ENCODE measurements around the gene RNF11.
"Not testable (repeated sequence)": the region's sequence is repeated elsewhere in the genome, so short reads cannot be mapped to it uniquely, and the experiment has no call there.

Gene RNF11

GRCh38 chr1:51214615-51215131 lies 21.4 kb upstream of the RNF11 start:
- Histone ChIP-seq H3K4me1 (ENCODE audit: control insufficient read depth, insufficient read depth, low read length) (peaks cover 2% of the 10 kb centered on the region), H3K9me3 (ENCODE audit: control insufficient read depth in 2 of 2, low read length in 2 of 2) (no peaks in the 10 kb centered on the region), H3K36me3 (ENCODE audit: control insufficient read depth in 2 of 2, insufficient read depth in 2 of 2, low read length in 2 of 2) (no peaks in the 10 kb centered on the region), H3K9ac (ENCODE audit: low read length in 2 of 2) (no peak overlapping the region), H3K27ac (ENCODE audit: low read length) (no peak overlapping the region), H3K27me3 (ENCODE audit: control insufficient read depth in 1 of 2, insufficient read depth in 2 of 2, low read length in 2 of 2) (no peaks in the 10 kb centered on the region), H3K4me3 (ENCODE audit: low read length in 2 of 2) (no peak overlapping the region)

GRCh38 chr1:51215169-51215568 lies 20.9 kb upstream of the RNF11 start:
- H3K27ac ChIP-seq (ENCODE audit: low read length), result no peak overlapping the region

GRCh38 chr1:51216631-51217030 lies 19.4 kb upstream of the RNF11 start:
- Histone ChIP-seq H3K27me3 (ENCODE audit: control insufficient read depth in 1 of 2, insufficient read depth in 2 of 2, low read length in 2 of 2) (no peaks in the 10 kb centered on the region), H3K9ac (ENCODE audit: low read length in 2 of 2) (no peak overlapping the region), H3K4me1 (ENCODE audit: control insufficient read depth, insufficient read depth, low read length) (peaks cover 2% of the 10 kb centered on the region), H3K9me3 (ENCODE audit: control insufficient read depth in 2 of 2, low read length in 2 of 2) (no peaks in the 10 kb centered on the region), H3K4me3 (ENCODE audit: low read length in 2 of 2) (no peak overlapping the region), H3K27ac (ENCODE audit: low read length) (no peak overlapping the region), H3K36me3 (ENCODE audit: control insufficient read depth in 2 of 2, insufficient read depth in 2 of 2, low read length in 2 of 2) (no peaks in the 10 kb centered on the region)

More at GRCh38 chr1:51215169-51215568, 20.9 kb upstream of the RNF11 start:
- no peak overlapping the region for H3K9ac ChIP-seq (ENCODE audit: low read length in 2 of 2)
- H3K4me3 ChIP-seq (ENCODE audit: low read length in 2 of 2), result no peak overlapping the region
- H3K27me3 ChIP-seq (ENCODE audit: control insufficient read depth in 1 of 2, insufficient read depth in 2 of 2, low read length in 2 of 2), result no peaks in the 10 kb centered on the region
- H3K9me3 ChIP-seq (ENCODE audit: control insufficient read depth in 2 of 2, low read length in 2 of 2), result no peaks in the 10 kb centered on the region
- peaks cover 2% of the 10 kb centered on the region for H3K4me1 ChIP-seq (ENCODE audit: control insufficient read depth, insufficient read depth, low read length)
- no peaks in the 10 kb centered on the region for H3K36me3 ChIP-seq (ENCODE audit: control insufficient read depth in 2 of 2, insufficient read depth in 2 of 2, low read length in 2 of 2)

- H3K27me3 ChIP-seq (ENCODE audit: control insufficient read depth in 1 of 2, insufficient read depth in 2 of 2, low read length in 2 of 2), result no peaks in the 10 kb centered on the region
- H3K4me1 ChIP-seq (ENCODE audit: control insufficient read depth, insufficient read depth, low read length), result peaks cover 2% of the 10 kb centered on the region
- no peaks in the 10 kb centered on the region for H3K36me3 ChIP-seq (ENCODE audit: control insufficient read depth in 2 of 2, insufficient read depth in 2 of 2, low read length in 2 of 2)
- no peak overlapping the region for H3K4me3 ChIP-seq (ENCODE audit: low read length in 2 of 2)
- H3K9ac ChIP-seq (ENCODE audit: low read length in 2 of 2), result no peak overlapping the region
- H3K9me3 ChIP-seq (ENCODE audit: control insufficient read depth in 2 of 2, low read length in 2 of 2), result no peaks in the 10 kb centered on the region
- no peak overlapping the region for H3K27ac ChIP-seq (ENCODE audit: low read length)
Measured at GRCh38 chr1:51217101-51217500, 19.0 kb upstream of the RNF11 start.

GRCh38 chr1:51218570-51218969 lies 17.5 kb upstream of the RNF11 start:
- no peaks in the 10 kb centered on the region for H3K27me3 ChIP-seq (ENCODE audit: control insufficient read depth in 1 of 2, insufficient read depth in 2 of 2, low read length in 2 of 2)
- no peak overlapping the region for H3K9ac ChIP-seq (ENCODE audit: low read length in 2 of 2)
- H3K4me3 ChIP-seq (ENCODE audit: low read length in 2 of 2), result no peak overlapping the region
- no peaks in the 10 kb centered on the region for H3K9me3 ChIP-seq (ENCODE audit: control insufficient read depth in 2 of 2, low read length in 2 of 2)
- H3K36me3 ChIP-seq (ENCODE audit: control insufficient read depth in 2 of 2, insufficient read depth in 2 of 2, low read length in 2 of 2), result no peaks in the 10 kb centered on the region
- H3K27ac ChIP-seq (ENCODE audit: low read length), result no peak overlapping the region
- peaks cover 2% of the 10 kb centered on the region for H3K4me1 ChIP-seq (ENCODE audit: control insufficient read depth, insufficient read depth, low read length)

- H3K9me3 ChIP-seq (ENCODE audit: control insufficient read depth in 2 of 2, low read length in 2 of 2), result no peaks in the 10 kb centered on the region
- no peak overlapping the region for H3K27ac ChIP-seq (ENCODE audit: low read length)
Measured at GRCh38 chr1:51219022-51219421, 17.1 kb upstream of the RNF11 start.

GRCh38 chr1:51221529-51221928 lies 14.5 kb upstream of the RNF11 start:
- not testable (repeated sequence) for H3K4me3 ChIP-seq (ENCODE audit: low read length in 2 of 2); H3K9me3 ChIP-seq (ENCODE audit: control insufficient read depth in 2 of 2, low read length in 2 of 2); H3K27ac ChIP-seq (ENCODE audit: low read length); H3K4me1 ChIP-seq (ENCODE audit: control insufficient read depth, insufficient read depth, low read length); H3K9ac ChIP-seq (ENCODE audit: low read length in 2 of 2); H3K27me3 ChIP-seq (ENCODE audit: control insufficient read depth in 1 of 2, insufficient read depth in 2 of 2, low read length in 2 of 2); H3K36me3 ChIP-seq (ENCODE audit: control insufficient read depth in 2 of 2, insufficient read depth in 2 of 2, low read length in 2 of 2)

More at GRCh38 chr1:51219022-51219421, 17.1 kb upstream of the RNF11 start:
- H3K9ac ChIP-seq (ENCODE audit: low read length in 2 of 2), result no peak overlapping the region
- no peaks in the 10 kb centered on the region for H3K36me3 ChIP-seq (ENCODE audit: control insufficient read depth in 2 of 2, insufficient read depth in 2 of 2, low read length in 2 of 2)
- H3K27me3 ChIP-seq (ENCODE audit: control insufficient read depth in 1 of 2, insufficient read depth in 2 of 2, low read length in 2 of 2), result no peaks in the 10 kb centered on the region
- no peak overlapping the region for H3K4me3 ChIP-seq (ENCODE audit: low read length in 2 of 2)
- H3K4me1 ChIP-seq (ENCODE audit: control insufficient read depth, insufficient read depth, low read length), result peaks cover 2% of the 10 kb centered on the region

GRCh38 chr1:51222136-51222787 lies 13.8 kb upstream of the RNF11 start:
- Histone ChIP-seq H3K4me3 (ENCODE audit: low read length in 2 of 2) (no peak overlapping the region), H3K9ac (ENCODE audit: low read length in 2 of 2) (no peak overlapping the region), H3K4me1 (ENCODE audit: control insufficient read depth, insufficient read depth, low read length) (no peaks in the 10 kb centered on the region)

GRCh38 chr1:51222809-51223208 lies 13.3 kb upstream of the RNF11 start:
- Histone ChIP-seq H3K27ac (ENCODE audit: low read length) (no peak overlapping the region), H3K27me3 (ENCODE audit: control insufficient read depth in 1 of 2, insufficient read depth in 2 of 2, low read length in 2 of 2) (no peaks in the 10 kb centered on the region), H3K9me3 (ENCODE audit: control insufficient read depth in 2 of 2, low read length in 2 of 2) (no peaks in the 10 kb centered on the region), H3K4me1 (ENCODE audit: control insufficient read depth, insufficient read depth, low read length) (no peaks in the 10 kb centered on the region), H3K9ac (ENCODE audit: low read length in 2 of 2) (no peak overlapping the region), H3K36me3 (ENCODE audit: control insufficient read depth in 2 of 2, insufficient read depth in 2 of 2, low read length in 2 of 2) (no peaks in the 10 kb centered on the region), H3K4me3 (ENCODE audit: low read length in 2 of 2) (no peak overlapping the region)

More at GRCh38 chr1:51222136-51222787, 13.8 kb upstream of the RNF11 start:
- no peaks in the 10 kb centered on the region for H3K9me3 ChIP-seq (ENCODE audit: control insufficient read depth in 2 of 2, low read length in 2 of 2)
- no peak overlapping the region for H3K27ac ChIP-seq (ENCODE audit: low read length)
- H3K27me3 ChIP-seq (ENCODE audit: control insufficient read depth in 1 of 2, insufficient read depth in 2 of 2, low read length in 2 of 2), result no peaks in the 10 kb centered on the region
- H3K36me3 ChIP-seq (ENCODE audit: control insufficient read depth in 2 of 2, insufficient read depth in 2 of 2, low read length in 2 of 2), result no peaks in the 10 kb centered on the region

GRCh38 chr1:51224255-51224654 lies 11.8 kb upstream of the RNF11 start:
- H3K27ac ChIP-seq (ENCODE audit: low read length), result no peak overlapping the region
- no peaks in the 10 kb centered on the region for H3K27me3 ChIP-seq (ENCODE audit: control insufficient read depth in 1 of 2, insufficient read depth in 2 of 2, low read length in 2 of 2)
- H3K36me3 ChIP-seq (ENCODE audit: control insufficient read depth in 2 of 2, insufficient read depth in 2 of 2, low read length in 2 of 2), result no peaks in the 10 kb centered on the region
- H3K4me3 ChIP-seq (ENCODE audit: low read length in 2 of 2), result no peak overlapping the region
- no peaks in the 10 kb centered on the region for H3K9me3 ChIP-seq (ENCODE audit: control insufficient read depth in 2 of 2, low read length in 2 of 2)
- no peak overlapping the region for H3K9ac ChIP-seq (ENCODE audit: low read length in 2 of 2)
- no peaks in the 10 kb centered on the region for H3K4me1 ChIP-seq (ENCODE audit: control insufficient read depth, insufficient read depth, low read length)

- H3K36me3 ChIP-seq (ENCODE audit: control insufficient read depth in 2 of 2, insufficient read depth in 2 of 2, low read length in 2 of 2); H3K9me3 ChIP-seq (ENCODE audit: control insufficient read depth in 2 of 2, low read length in 2 of 2); H3K27ac ChIP-seq (ENCODE audit: low read length); H3K9ac ChIP-seq (ENCODE audit: low read length in 2 of 2); H3K4me1 ChIP-seq (ENCODE audit: control insufficient read depth, insufficient read depth, low read length); H3K27me3 ChIP-seq (ENCODE audit: control insufficient read depth in 1 of 2, insufficient read depth in 2 of 2, low read length in 2 of 2); H3K4me3 ChIP-seq (ENCODE audit: low read length in 2 of 2): not testable (repeated sequence)
Measured at GRCh38 chr1:51227231-51227960, 8.7 kb upstream of the RNF11 start.

Measured in stomach smooth muscle (tissue), 2 donors.